ENCODE data around the gene ANO2. TPM values are rescaled to one million over a fixed set of nuclear protein-coding genes. Genes with fewer than 3 reads are reported as not detected.

Gene ANO2
- total and polyA plus RNA-seq, 8 donors = 0.44 to 16.9 (median 3.8) TPM; not detected in 1

GRCh38 chr12:5533368-5533767 lies 411.7 kb downstream of the ANO2 start:
- intact Hi-C loops (cut with DNase I; ENCODE audit: low total_unique reads) = no loop called here
- Histone ChIP-seq H3K27ac (no peak overlapping the region), H3K27me3 (no peaks in the 10 kb centered on the region), H3K4me3 (no peak overlapping the region), H3K4me1 (no peaks in the 10 kb centered on the region), H3K9me3 (no peaks in the 10 kb centered on the region), H3K36me3 (no peaks in the 10 kb centered on the region)
- TF ChIP-seq POLR2A (IDR thresholded peaks at IDR 0.05) (no peak), EP300 (IDR thresholded peaks at IDR 0.05) (no peak), POLR2AphosphoS5 (IDR thresholded peaks at IDR 0.05) (no peak)
- TF ChIP-seq, protein P1, sequence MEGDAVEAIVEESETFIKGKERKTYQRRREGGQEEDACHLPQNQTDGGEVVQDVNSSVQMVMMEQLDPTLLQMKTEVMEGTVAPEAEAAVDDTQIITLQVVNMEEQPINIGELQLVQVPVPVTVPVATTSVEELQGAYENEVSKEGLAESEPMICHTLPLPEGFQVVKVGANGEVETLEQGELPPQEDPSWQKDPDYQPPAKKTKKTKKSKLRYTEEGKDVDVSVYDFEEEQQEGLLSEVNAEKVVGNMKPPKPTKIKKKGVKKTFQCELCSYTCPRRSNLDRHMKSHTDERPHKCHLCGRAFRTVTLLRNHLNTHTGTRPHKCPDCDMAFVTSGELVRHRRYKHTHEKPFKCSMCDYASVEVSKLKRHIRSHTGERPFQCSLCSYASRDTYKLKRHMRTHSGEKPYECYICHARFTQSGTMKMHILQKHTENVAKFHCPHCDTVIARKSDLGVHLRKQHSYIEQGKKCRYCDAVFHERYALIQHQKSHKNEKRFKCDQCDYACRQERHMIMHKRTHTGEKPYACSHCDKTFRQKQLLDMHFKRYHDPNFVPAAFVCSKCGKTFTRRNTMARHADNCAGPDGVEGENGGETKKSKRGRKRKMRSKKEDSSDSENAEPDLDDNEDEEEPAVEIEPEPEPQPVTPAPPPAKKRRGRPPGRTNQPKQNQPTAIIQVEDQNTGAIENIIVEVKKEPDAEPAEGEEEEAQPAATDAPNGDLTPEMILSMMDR (IDR thresholded peaks at IDR 0.05) = no peak
- WGBS, 5 donors = 58 to 81% (median 77%) methylated on average over 3 of the region's 3 CpGs
- DNase-seq = no peak

DNA sequence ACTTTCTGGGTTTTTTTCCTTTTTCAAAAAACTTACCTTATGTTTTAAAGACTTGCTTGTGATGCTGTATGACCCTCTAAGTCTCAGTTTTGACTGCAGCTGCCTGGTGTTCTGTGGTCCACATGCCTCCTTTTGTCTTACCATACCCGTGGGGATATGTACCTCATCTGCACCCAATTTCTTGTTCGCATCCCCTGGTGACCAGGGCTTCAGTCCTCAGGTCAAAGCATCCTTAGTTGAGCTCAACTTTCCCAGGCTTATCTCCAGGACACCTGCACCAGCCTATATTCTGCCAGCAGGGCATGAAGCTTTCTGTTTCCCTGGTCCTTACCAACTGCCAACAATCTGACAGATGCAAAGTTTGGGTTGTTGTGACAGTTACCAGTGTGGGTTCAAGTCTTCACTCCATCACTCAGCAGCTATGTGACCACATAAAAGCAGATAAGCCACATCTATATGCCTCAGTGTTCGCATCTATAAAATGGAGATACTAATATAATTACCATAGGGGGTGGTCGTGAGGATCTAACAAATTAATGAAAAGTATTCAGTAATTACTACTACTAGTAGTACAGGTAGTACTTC lies 419.2 kb downstream of the ANO2 start:
- Histone ChIP-seq H3K4me1 (no peaks in the 10 kb centered on the region), H3K36me3 (no peaks in the 10 kb centered on the region), H3K27me3 (no peaks in the 10 kb centered on the region), H3K4me3 (no peak overlapping the region), H3K9me3 (no peaks in the 10 kb centered on the region), H3K27ac (no peak overlapping the region)
- whole genome bisulfite sequencing, 5 donors = 83 to 91% (median 89%) methylated on average over 4 of the region's 4 CpGs
- intact Hi-C loops (cut with DNase I; ENCODE audit: low total_unique reads) = no loop called here
- DNase-seq = no peak
- TF ChIP-seq POLR2A (IDR thresholded peaks at IDR 0.05) = no peak
- TF ChIP-seq, protein P1 (IDR thresholded peaks at IDR 0.05) = no peak
- TF ChIP-seq EP300 (IDR thresholded peaks at IDR 0.05) = no peak
- no peak for TF ChIP-seq POLR2AphosphoS5 (IDR thresholded peaks at IDR 0.05)

GRCh38 chr12:5524769-5525436 lies 420.2 kb downstream of the ANO2 start:
- TF ChIP-seq EP300 (IDR thresholded peaks at IDR 0.05) (no peak), POLR2AphosphoS5 (IDR thresholded peaks at IDR 0.05) (no peak), POLR2A (IDR thresholded peaks at IDR 0.05) (no peak)
- TF ChIP-seq, protein P1 (IDR thresholded peaks at IDR 0.05) = no peak
- no peak for DNase-seq
- Histone ChIP-seq H3K27ac (no peak overlapping the region), H3K36me3 (no peaks in the 10 kb centered on the region), H3K4me1 (no peaks in the 10 kb centered on the region), H3K9me3 (no peaks in the 10 kb centered on the region), H3K4me3 (no peak overlapping the region), H3K27me3 (no peaks in the 10 kb centered on the region)
- intact Hi-C loops (cut with DNase I; ENCODE audit: low total_unique reads) = no loop called here
- WGBS, 5 donors = 84 to 92% (median 84%) methylated on average over 13 to 15 of the region's 15 CpGs

DNA sequence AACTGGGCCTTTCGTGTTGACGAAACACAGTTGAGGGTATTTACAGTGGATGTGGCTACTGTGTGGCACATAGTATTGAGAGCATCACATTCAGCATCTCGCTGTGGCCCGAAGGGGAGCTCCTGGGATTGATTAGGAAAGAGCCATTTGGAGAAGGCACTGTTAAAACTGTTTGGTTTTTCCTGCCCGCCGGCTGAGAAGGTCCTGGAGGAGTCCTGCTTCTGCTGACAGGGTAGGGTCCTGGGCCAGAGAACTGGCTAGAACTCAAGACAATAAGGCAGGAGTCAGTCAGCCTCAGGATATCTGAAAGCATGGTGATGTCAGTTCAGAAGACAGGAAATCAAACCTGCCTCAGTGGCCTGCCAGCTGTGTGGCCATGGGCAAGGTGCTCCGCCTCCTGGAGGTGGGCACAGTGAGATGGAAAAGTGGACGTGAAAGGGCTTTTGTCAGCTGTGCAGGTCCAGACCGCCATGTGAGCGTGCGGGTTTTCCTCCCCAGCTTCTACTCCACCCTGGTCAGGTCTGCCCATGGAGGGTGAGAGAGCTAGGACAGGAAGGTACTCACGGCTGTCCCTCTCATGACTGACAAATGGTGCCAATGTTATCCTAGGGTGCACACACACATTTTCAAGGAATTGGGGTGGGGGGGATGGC lies 420.8 kb downstream of the ANO2 start:
- Histone ChIP-seq H3K4me3 (no peak overlapping the region), H3K4me1 (no peaks in the 10 kb centered on the region), H3K36me3 (no peaks in the 10 kb centered on the region), H3K27me3 (no peaks in the 10 kb centered on the region), H3K27ac (no peak overlapping the region), H3K9me3 (no peaks in the 10 kb centered on the region)
- DNase-seq = no peak
- 86 to 92% (median 91%) methylated on average over 11 to 12 of the region's 12 CpGs for WGBS, 5 donors
- intact Hi-C loops (cut with DNase I; ENCODE audit: low total_unique reads) = no loop called here
- TF ChIP-seq, protein P1 (IDR thresholded peaks at IDR 0.05) = no peak
- no peak for TF ChIP-seq POLR2A (IDR thresholded peaks at IDR 0.05)
- TF ChIP-seq POLR2AphosphoS5 (IDR thresholded peaks at IDR 0.05) = no peak
- TF ChIP-seq EP300 (IDR thresholded peaks at IDR 0.05) = no peak

Measured in stomach (tissue), 9 donors.